H1 (cell line): Measurements from ENCODE around the gene SPOUT1.

Experiments
- EZH2 ChIP-seq: fragments of 200-600 bp; sonication (generic); IDR thresholded peaks from 2 replicates; pipeline ENCODE4 v1.7.1; 2012; ENCODE audit warnings: low read depth, mild to moderate bottlenecking, moderate library complexity, low read length, inconsistent platforms; ENCODE audit not compliant: severe bottlenecking
- JUN ChIP-seq: IDR thresholded peaks from 2 replicates; pipeline ENCODE4 v1.6.1; 2011; ENCODE audit warnings: low read depth, mild to moderate bottlenecking, improper control_type of control experiment, low read length
- MAX ChIP-seq: IDR thresholded peaks from 2 replicates; pipeline ENCODE4 v1.6.1; 2012; ENCODE audit warnings: inconsistent platforms
- RAD21 ChIP-seq, 2 experiments: IDR thresholded peaks in 1 of 2; conservative IDR thresholded peaks in 1 of 2; 2 replicates each; pipeline ENCODE4 v1.6.1; 2011; ENCODE audit warnings: low read depth in 2 of 2, low read length in 2 of 2, improper control_type of control experiment in 1 of 2, inconsistent platforms in 1 of 2, mild to moderate bottlenecking in 1 of 2, moderate library complexity in 1 of 2
- TF ChIP-seq, protein P1 (sequence below), 3 experiments: IDR thresholded peaks; 1 replicate in 2 of 3; 2 replicates in 1 of 3; pipeline versions ENCODE4 v1.5.1 to v1.6.1; 2011; ENCODE audit warnings: low read length in 3 of 3, mild to moderate bottlenecking in 3 of 3, inconsistent platforms in 2 of 3, low read depth in 1 of 3, moderate library complexity in 1 of 3; ENCODE audit not compliant: insufficient read depth in 1 of 3; ENCODE audit errors: control extremely low read depth in 1 of 3

DNA sequence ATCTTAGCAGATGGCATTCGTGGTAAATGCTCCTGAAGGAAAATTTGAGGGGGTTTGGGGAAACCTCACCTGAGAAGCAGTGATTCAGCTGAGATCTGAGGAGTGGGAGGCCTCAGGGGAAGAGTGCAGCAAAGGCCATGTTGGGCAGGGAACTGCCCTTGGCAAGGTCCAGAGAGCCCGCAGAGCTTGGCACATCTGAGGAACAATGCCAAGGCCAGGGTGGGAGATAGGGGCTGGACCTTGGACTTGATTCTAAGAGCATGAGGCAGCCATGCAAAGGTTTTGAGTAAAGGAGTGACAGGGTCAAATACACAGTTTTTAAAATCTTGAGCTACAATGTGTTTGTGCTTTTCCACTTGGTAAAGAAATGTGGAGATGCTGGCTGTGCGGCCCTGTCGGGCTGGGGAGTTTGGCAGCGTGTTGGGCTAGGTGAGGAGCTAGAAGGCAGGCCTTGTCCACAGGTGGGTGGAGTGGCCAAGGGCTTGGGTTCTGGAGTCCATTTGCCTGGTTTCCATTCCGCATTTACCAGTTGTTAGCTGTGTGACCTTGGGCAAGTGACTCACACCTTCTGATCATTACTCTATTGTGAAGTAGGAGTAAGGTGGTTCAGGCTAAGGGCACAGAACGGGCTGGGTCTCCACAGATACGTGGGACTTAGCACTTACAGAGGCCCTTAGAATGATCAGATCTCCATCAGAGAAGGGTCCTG is 36.5 kb downstream of the SPOUT1 start:
- TF ChIP-seq, protein P1, sequence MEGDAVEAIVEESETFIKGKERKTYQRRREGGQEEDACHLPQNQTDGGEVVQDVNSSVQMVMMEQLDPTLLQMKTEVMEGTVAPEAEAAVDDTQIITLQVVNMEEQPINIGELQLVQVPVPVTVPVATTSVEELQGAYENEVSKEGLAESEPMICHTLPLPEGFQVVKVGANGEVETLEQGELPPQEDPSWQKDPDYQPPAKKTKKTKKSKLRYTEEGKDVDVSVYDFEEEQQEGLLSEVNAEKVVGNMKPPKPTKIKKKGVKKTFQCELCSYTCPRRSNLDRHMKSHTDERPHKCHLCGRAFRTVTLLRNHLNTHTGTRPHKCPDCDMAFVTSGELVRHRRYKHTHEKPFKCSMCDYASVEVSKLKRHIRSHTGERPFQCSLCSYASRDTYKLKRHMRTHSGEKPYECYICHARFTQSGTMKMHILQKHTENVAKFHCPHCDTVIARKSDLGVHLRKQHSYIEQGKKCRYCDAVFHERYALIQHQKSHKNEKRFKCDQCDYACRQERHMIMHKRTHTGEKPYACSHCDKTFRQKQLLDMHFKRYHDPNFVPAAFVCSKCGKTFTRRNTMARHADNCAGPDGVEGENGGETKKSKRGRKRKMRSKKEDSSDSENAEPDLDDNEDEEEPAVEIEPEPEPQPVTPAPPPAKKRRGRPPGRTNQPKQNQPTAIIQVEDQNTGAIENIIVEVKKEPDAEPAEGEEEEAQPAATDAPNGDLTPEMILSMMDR (IDR thresholded peaks at IDR 0.05; ENCODE audit: control extremely low read depth in 1 of 3, insufficient read depth in 1 of 3, low read depth in 1 of 3, low read length in 3 of 3): no peak
- no peak for TF ChIP-seq JUN
- TF ChIP-seq MAX: no peak
- no peak for TF ChIP-seq RAD21 (IDR thresholded peaks at IDR 0.05 in 1 of 2, conservative IDR thresholded peaks at IDR 0.05 in 1 of 2; ENCODE audit: low read depth in 2 of 2, low read length in 2 of 2)
- TF ChIP-seq EZH2: no peak
